GM12801 (cell line): Measurements from ENCODE around the gene SCAMP5.

Experiments used
- CTCF ChIP-seq: IDR thresholded peaks from one replicate; pipeline ENCODE4 v1.5.1; 2011; ENCODE audit warnings: control low read depth; ENCODE audit not compliant: insufficient read length; ENCODE audit errors: extremely low read depth

SCAMP5 gene

GRCh38 chr15:75065467-75065850, 70.1 kb downstream of the SCAMP5 start:
- TF ChIP-seq CTCF: no peak

- no peak for TF ChIP-seq CTCF
Observed at GRCh38 chr15:75065851-75066509, 70.6 kb downstream of the SCAMP5 start.

- no peak for TF ChIP-seq CTCF
Observed at GRCh38 chr15:75067123-75067830, 71.9 kb downstream of the SCAMP5 start.

GRCh38 chr15:75068748-75069147, 73.4 kb downstream of the SCAMP5 start:
- no peak for TF ChIP-seq CTCF

GRCh38 chr15:75069301-75069925, 74.0 kb downstream of the SCAMP5 start:
- no peak for TF ChIP-seq CTCF

GRCh38 chr15:75070674-75071073, 75.3 kb downstream of the SCAMP5 start:
- no peak for TF ChIP-seq CTCF
